HG02943 (cell line): ENCODE data around the gene MYO1D.

Source experiments
- ATAC-seq: cut with Tn5 transposase; IDR thresholded peaks from one replicate; pipeline ENCODE4 v1.9.1; 2021; ENCODE audit warnings: mild to moderate bottlenecking, low read depth, moderate library complexity; ENCODE audit not compliant: unreplicated experiment

The MYO1D gene

GRCh38 chr17:32861981-32862380, 14.9 kb downstream of the MYO1D start:
- ATAC-seq, result no peak

GRCh38 chr17:32859857-32860525, 16.9 kb downstream of the MYO1D start:
- no peak for ATAC-seq

- no peak for ATAC-seq
Measured at GRCh38 chr17:32855620-32856019, 21.3 kb downstream of the MYO1D start.

GRCh38 chr17:32854832-32855389, 22.0 kb downstream of the MYO1D start:
- no peak for ATAC-seq

- ATAC-seq, result no peak
Measured at GRCh38 chr17:32854207-32854606, 22.7 kb downstream of the MYO1D start.

- ATAC-seq, result no peak
Measured at GRCh38 chr17:32852811-32853210, 24.1 kb downstream of the MYO1D start.

GRCh38 chr17:32849879-32850278, 27.0 kb downstream of the MYO1D start:
- no peak for ATAC-seq

GRCh38 chr17:32847977-32848376, 28.9 kb downstream of the MYO1D start:
- ATAC-seq, result no peak

- ATAC-seq, result no peak
Measured at GRCh38 chr17:32846143-32846542, 30.8 kb downstream of the MYO1D start.

- ATAC-seq, result no peak
Measured at GRCh38 chr17:32840241-32840640, 36.7 kb downstream of the MYO1D start.

- no peak for ATAC-seq
Measured at GRCh38 chr17:32836527-32836926, 40.4 kb downstream of the MYO1D start.

GRCh38 chr17:32835291-32835761, 41.6 kb downstream of the MYO1D start:
- peak; percentile 62 for ATAC-seq

- ATAC-seq, result no peak
Measured at GRCh38 chr17:32834104-32834503, 42.8 kb downstream of the MYO1D start.

GRCh38 chr17:32833526-32833925, 43.4 kb downstream of the MYO1D start:
- ATAC-seq, result no peak

GRCh38 chr17:32833076-32833475, 43.8 kb downstream of the MYO1D start:
- ATAC-seq, result no peak

- ATAC-seq, result no peak
Measured at GRCh38 chr17:32831627-32832243, 45.2 kb downstream of the MYO1D start.

- no peak for ATAC-seq
Measured at GRCh38 chr17:32831223-32831622, 45.7 kb downstream of the MYO1D start.

GRCh38 chr17:32828822-32829221, 48.1 kb downstream of the MYO1D start:
- no peak for ATAC-seq

- no peak for ATAC-seq
Measured at GRCh38 chr17:32827227-32827626, 49.7 kb downstream of the MYO1D start.

- ATAC-seq, result no peak
Measured at GRCh38 chr17:32826076-32826475, 50.8 kb downstream of the MYO1D start.

GRCh38 chr17:32824334-32824733, 52.6 kb downstream of the MYO1D start:
- no peak for ATAC-seq

- ATAC-seq, result no peak
Measured at GRCh38 chr17:32822996-32823395, 53.9 kb downstream of the MYO1D start.
